CD4-positive, alpha-beta T cell treated with Interleukin-4 for 1 hour (primary cell): ENCODE data around the gene MAP3K20.
"Not testable (repeated sequence)": the region's sequence is repeated elsewhere in the genome, so short reads cannot be mapped to it uniquely, and the experiment has no call there.

ENCODE experiments used
- DNase-seq, 2 donors: peaks; one replicate each; pipeline ENCODE4 v3.0.0-alpha.2; 2020 to 2022

MAP3K20 gene

GRCh38 chr2:173075781-173076580 is at the start of gene MAP3K20:
TSS of gene MAP3K20 (plus strand) at chr2:173075846. CDS start at chr2:173091032, 15,186 bp downstream.
- peak; percentile 38 to 50 for DNase-seq

- no peak for DNase-seq
These were observed 49.2 kb upstream of the MAP3K20 start for GRCh38 chr2:173026479-173026878.

- peak; percentile 73 for DNase-seq
These were observed 48.2 kb upstream of the MAP3K20 start for GRCh38 chr2:173027181-173028128.

- no peak for DNase-seq
These were observed 47.5 kb upstream of the MAP3K20 start for GRCh38 chr2:173028141-173028540.

GRCh38 chr2:173028671-173029070 is 47.0 kb upstream of the MAP3K20 start:
- DNase-seq = no peak

- no peak for DNase-seq
These were observed 44.8 kb upstream of the MAP3K20 start for GRCh38 chr2:173030561-173031490.

- no peak for DNase-seq
These were observed 43.6 kb upstream of the MAP3K20 start for GRCh38 chr2:173032032-173032431.

- DNase-seq = no peak
These were observed 42.6 kb upstream of the MAP3K20 start for GRCh38 chr2:173033084-173033483.

GRCh38 chr2:173034143-173034542 is 41.5 kb upstream of the MAP3K20 start:
- no peak for DNase-seq

GRCh38 chr2:173037245-173038120 is 38.2 kb upstream of the MAP3K20 start:
- no peak for DNase-seq

- DNase-seq = not testable (repeated sequence)
These were observed 37.4 kb upstream of the MAP3K20 start for GRCh38 chr2:173038257-173038656.

- no peak for DNase-seq
These were observed 34.9 kb upstream of the MAP3K20 start for GRCh38 chr2:173040729-173041128.

- peak; percentile 19 to 65 for DNase-seq
These were observed 32.2 kb upstream of the MAP3K20 start for GRCh38 chr2:173043476-173043875.

- no peak for DNase-seq
These were observed 31.6 kb upstream of the MAP3K20 start for GRCh38 chr2:173043897-173044519.

- no peak for DNase-seq
These were observed 31.0 kb upstream of the MAP3K20 start for GRCh38 chr2:173044686-173045085.

- DNase-seq = no peak
These were observed 30.5 kb upstream of the MAP3K20 start for GRCh38 chr2:173045181-173045580.

- no peak for DNase-seq
These were observed 27.1 kb upstream of the MAP3K20 start for GRCh38 chr2:173048522-173048896.

GRCh38 chr2:173048897-173049661 is 26.6 kb upstream of the MAP3K20 start:
- peak in 1 of 2 donors; percentile 58 for DNase-seq

GRCh38 chr2:173049831-173050230 is 25.8 kb upstream of the MAP3K20 start:
- no peak for DNase-seq

GRCh38 chr2:173050684-173051083 is 25.0 kb upstream of the MAP3K20 start:
- no peak for DNase-seq
